GM19351 (cell line): ENCODE measurements around the gene PARP1.

Experiments used
- ATAC-seq: cut with Tn5 transposase; IDR thresholded peaks from one replicate; pipeline ENCODE4 v1.9.1; 2021; ENCODE audit warnings: mild to moderate bottlenecking, moderate library complexity; ENCODE audit not compliant: unreplicated experiment

The PARP1 gene

DNA sequence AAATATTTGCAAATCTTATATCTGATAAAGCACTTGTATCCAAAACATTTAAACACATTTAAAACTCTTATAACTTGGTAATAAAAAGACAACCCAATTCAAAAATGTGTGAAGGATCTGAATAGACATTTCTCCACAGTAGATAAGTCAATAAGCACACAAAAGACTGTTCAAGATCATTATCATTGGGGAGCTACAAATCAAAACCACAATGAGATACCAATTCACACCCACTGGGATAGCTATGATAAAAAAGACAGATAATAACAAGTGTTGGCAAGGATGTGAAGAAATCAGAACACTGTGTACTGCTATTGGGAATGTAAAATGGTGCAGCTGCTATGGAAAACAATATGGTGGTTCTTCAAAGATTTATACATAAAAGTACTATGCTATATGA lies 93.8 kb downstream of the PARP1 start:
- ATAC-seq, result no peak

DNA sequence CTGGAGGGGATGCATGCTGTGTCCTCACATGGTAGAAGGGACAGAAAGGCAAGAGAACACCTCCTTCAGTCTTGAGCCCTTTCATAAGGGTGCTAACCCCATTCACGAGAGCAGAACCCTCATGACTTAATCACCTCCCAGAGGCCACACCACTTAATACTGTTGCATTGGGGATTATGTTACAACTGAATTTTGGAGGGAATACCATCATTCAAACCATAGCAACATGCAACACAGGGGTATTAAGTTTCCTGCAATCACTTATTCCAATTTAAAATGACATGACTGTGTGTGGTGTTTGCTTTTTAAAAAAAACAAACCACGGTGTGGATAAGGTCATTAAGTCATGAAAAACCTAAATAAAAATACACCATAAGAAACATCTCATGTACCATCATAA lies 95.8 kb downstream of the PARP1 start:
- ATAC-seq, result no peak

DNA sequence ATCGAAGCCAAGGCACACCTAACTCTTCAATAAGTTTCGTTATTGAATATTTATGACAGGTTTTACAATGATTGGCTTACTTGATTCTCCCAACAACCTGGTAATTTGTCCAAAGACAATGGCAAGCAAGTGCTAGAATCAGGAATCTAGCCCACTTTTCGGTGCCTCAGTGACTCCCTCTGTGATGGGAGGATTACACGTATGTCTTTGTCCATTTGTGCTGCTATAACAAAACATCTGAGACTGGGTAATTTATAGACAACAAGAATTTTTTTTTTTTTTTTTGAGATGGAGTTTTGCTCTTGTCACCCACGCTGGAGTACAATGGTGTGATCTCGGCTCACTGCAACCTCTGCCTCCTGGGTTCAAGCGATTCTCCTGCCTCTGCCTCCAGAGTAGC lies 96.5 kb downstream of the PARP1 start:
- ATAC-seq, result no peak
